NCI-H1105 (cell line): Measurements from ENCODE around the gene C11orf68.
A peak's percentile ranks its signal among the peaks of the same experiment; 100 is the strongest.
"Not testable (repeated sequence)": the region's sequence is repeated elsewhere in the genome, so short reads cannot be mapped to it uniquely, and the experiment has no call there.

ENCODE experiments used
- DNase-seq: peaks from one replicate; lab custom pipeline; 2025; lab: John Stamatoyannopoulos, UW

Gene C11orf68

GRCh38 chr11:65915101-65915820 is 3.6 kb downstream of the C11orf68 start:
- DNase-seq = no peak

GRCh38 chr11:65912845-65913244 is 6.0 kb downstream of the C11orf68 start:
- no peak for DNase-seq

- peak; percentile 65 for DNase-seq
Measured at GRCh38 chr11:65911682-65912568, 6.9 kb downstream of the C11orf68 start.

GRCh38 chr11:65907878-65908277 is 11.0 kb downstream of the C11orf68 start:
- no peak for DNase-seq

GRCh38 chr11:65906602-65907001 is 12.3 kb downstream of the C11orf68 start:
- DNase-seq = no peak

GRCh38 chr11:65903715-65904114 is 15.1 kb downstream of the C11orf68 start:
- no peak for DNase-seq

GRCh38 chr11:65903068-65903481 is 15.8 kb downstream of the C11orf68 start:
- no peak for DNase-seq

- no peak for DNase-seq
Measured at GRCh38 chr11:65900899-65901180, 18.0 kb downstream of the C11orf68 start.

GRCh38 chr11:65900125-65900898 is 18.6 kb downstream of the C11orf68 start, which contains the start of gene FOSL1:
FOSL1 (minus strand) TSS chr11:65900388; CDS start chr11:65900339, 49 bp downstream.
- DNase-seq = peak; percentile 75

- no peak for DNase-seq
Measured at GRCh38 chr11:65899356-65900124, 19.3 kb downstream of the C11orf68 start.

GRCh38 chr11:65898656-65899355 is 20.1 kb downstream of the C11orf68 start:
- no peak for DNase-seq

GRCh38 chr11:65897020-65897471 is 21.8 kb downstream of the C11orf68 start:
- no peak for DNase-seq

GRCh38 chr11:65896034-65896999 is 22.5 kb downstream of the C11orf68 start:
- DNase-seq = no peak

GRCh38 chr11:65895482-65895981 is 23.3 kb downstream of the C11orf68 start:
- DNase-seq = no peak

- DNase-seq = no peak
Measured at GRCh38 chr11:65894034-65894591, 24.7 kb downstream of the C11orf68 start.

GRCh38 chr11:65892661-65893317 is 26.1 kb downstream of the C11orf68 start:
- no peak for DNase-seq

GRCh38 chr11:65892137-65892540 is 26.7 kb downstream of the C11orf68 start:
- DNase-seq = not testable (repeated sequence)
